Natural killer cell (primary cell): ENCODE measurements around the gene MTA2. TPM values are rescaled to one million over a fixed set of nuclear protein-coding genes. Genes with fewer than 3 reads are reported as not detected.
A peak's percentile ranks its signal among the peaks of the same experiment; 100 is the strongest.
"Not testable (repeated sequence)": the region's sequence is repeated elsewhere in the genome, so short reads cannot be mapped to it uniquely, and the experiment has no call there.

Source experiments
- ATAC-seq, 3 donors: fragments of 150-1000 bp in 2 of 3; fragments of 200-7000 bp in 1 of 3; cut with Tn5 transposase; 1 replicate in 1 of 3; 2 replicates in 2 of 3; pipeline ENCODE4 v1.10.0; 2021; ENCODE audit warnings: mild to moderate bottlenecking in 2 of 3, moderate library complexity in 2 of 3
- DNase-seq, 2 donors: peaks; one replicate each; pipeline versions ENCODE4 v3.0.0 to v3.0.0-alpha.2; 2013 to 2021; ENCODE audit warnings: mixed read lengths in 1 of 2
- H3K27ac ChIP-seq: one replicate; pipeline ENCODE4 v1.5.1; 2013; ENCODE audit warnings: mild to moderate bottlenecking, low read length
- H3K27me3 ChIP-seq: one replicate; pipeline ENCODE4 v1.6.1; 2013; ENCODE audit warnings: low read length; ENCODE audit not compliant: control insufficient read depth, insufficient read depth
- H3K36me3 ChIP-seq: one replicate; pipeline ENCODE4 v1.6.1; 2013; ENCODE audit warnings: low read length; ENCODE audit not compliant: control insufficient read depth, insufficient read depth
- H3K4me1 ChIP-seq: one replicate; pipeline ENCODE4 v1.6.1; 2013; ENCODE audit warnings: low read length; ENCODE audit not compliant: control insufficient read depth, insufficient read depth
- H3K4me3 ChIP-seq: one replicate; pipeline ENCODE4 v1.5.1; 2013; ENCODE audit warnings: low read length
- H3K9me3 ChIP-seq: one replicate; pipeline ENCODE4 v1.6.1; 2013; ENCODE audit warnings: low read length; ENCODE audit not compliant: control insufficient read depth, insufficient read depth
- H3K27ac Mint-ChIP-seq, 2 donors: one replicate each; pipeline ENCODE4 v1.8.0; 2022; ENCODE audit warnings: mild to moderate bottlenecking in 2 of 2, mixed read lengths in 2 of 2, moderate library complexity in 1 of 2
- H3K27me3 Mint-ChIP-seq, 2 donors: one replicate each; pipeline ENCODE4 v1.8.0; 2022; ENCODE audit warnings: low read depth in 2 of 2, mixed read lengths in 2 of 2
- H3K36me3 Mint-ChIP-seq: one replicate; pipeline ENCODE4 v1.8.0; 2022; ENCODE audit warnings: mixed read lengths
- H3K4me1 Mint-ChIP-seq, 2 donors: one replicate each; pipeline ENCODE4 v1.8.0; 2022; ENCODE audit warnings: mixed read lengths in 2 of 2
- H3K4me3 Mint-ChIP-seq: one replicate; pipeline ENCODE4 v1.8.0; 2022; ENCODE audit warnings: mild to moderate bottlenecking, moderate library complexity, mixed read lengths
- H3K9me3 Mint-ChIP-seq, 2 donors: one replicate each; pipeline ENCODE4 v1.8.0; 2022; ENCODE audit warnings: mixed read lengths in 2 of 2
- CTCF ChIP-seq: fragments of 200-600 bp; IDR thresholded peaks from one replicate; pipeline ENCODE4 v1.8.0; 2022; ENCODE audit warnings: antibody characterized with exemption
- WGBS: methylation state at CpG from one replicate; pipeline ENCODE4 v1.1.7; 2013; ENCODE audit warnings: missing lambda C conversion rate; ENCODE audit not compliant: insufficient coverage; 5-methylcytosine and 5-hydroxymethylcytosine counted together
- intact Hi-C: fragments of 100-400 bp; cut with micrococcal nuclease; formaldehyde crosslinking; loops from one replicate; pipeline ENCODE4 v1.14.2; 2022
- total RNA-seq, 4 donors: library from RNA; stranded (reverse); fragments of 120-200 nt in 1 of 4; gene quantifications; one replicate each; pipeline versions ENCODE4 v1.2.3 to v1.2.4, GENCODE V29; 2013 to 2022

Gene MTA2
- total RNA-seq, 3 donors from 2014 or later (not counting 1 experiment from before 2014, with no cell fraction given), result 254 to 305 (median 259) TPM

- H3K27ac ChIP-seq, result no peak overlapping the region
- Mint-ChIP-seq H3K27me3 (no peaks in the 10 kb centered on the region), H3K27ac (peak overlapping the region; percentile 97 to 98), H3K36me3 (peaks cover 12% of the 10 kb centered on the region), H3K4me3 (no peak overlapping the region), H3K9me3 (no peaks in the 10 kb centered on the region), H3K4me1 (peaks cover 44 to 56% of the 10 kb centered on the region in 2 donors)
- WGBS, result 88% methylated on average over 2 of the region's 2 CpGs
- H3K4me3 ChIP-seq, result no peak overlapping the region
- H3K4me1 ChIP-seq, result peaks cover 49% of the 10 kb centered on the region
- ATAC-seq, result peak in 2 of 3 donors; percentile 9 to 19
- DNase-seq, result peak; percentile 65 to 90
- H3K36me3 ChIP-seq, result peaks cover 46% of the 10 kb centered on the region
- intact Hi-C loops, result loop anchor here (1.0 kb wide), 1 partner anchor 136 kb away; no protein-coding TSS in a partner anchor
- no peaks in the 10 kb centered on the region for H3K9me3 ChIP-seq
- H3K27me3 ChIP-seq, result no peaks in the 10 kb centered on the region
- peak; percentile 70 for TF ChIP-seq CTCF
These were observed 41.0 kb downstream of the MTA2 start for GRCh38 chr11:62560566-62561103.

- H3K4me3 Mint-ChIP-seq, result peak overlapping the region; percentile 52
- H3K4me3 ChIP-seq, H3K9me3 ChIP-seq, H3K27me3 Mint-ChIP-seq, H3K27me3 ChIP-seq, ATAC-seq, DNase-seq, H3K27ac ChIP-seq, H3K9me3 Mint-ChIP-seq: not testable (repeated sequence)
- Histone ChIP-seq H3K36me3 (peaks cover 38% of the 10 kb centered on the region), H3K4me1 (peaks cover 59% of the 10 kb centered on the region)
- H3K36me3 Mint-ChIP-seq, result peaks cover 12% of the 10 kb centered on the region
- intact Hi-C loops, result loop anchor here (1.0 to 5.0 kb wide), 2 partner anchors 135 to 283 kb away; no protein-coding TSS in a partner anchor
- H3K4me1 Mint-ChIP-seq, result peaks cover 52 to 63% of the 10 kb centered on the region in 2 donors
- H3K27ac Mint-ChIP-seq, result peak overlapping the region; percentile 97 to 98
- WGBS, result 95% methylated on average over 5 of the region's 5 CpGs
These were observed 42.0 kb downstream of the MTA2 start for GRCh38 chr11:62559626-62560025.

GRCh38 chr11:62559204-62559603, 42.5 kb downstream of the MTA2 start:
- Mint-ChIP-seq H3K36me3 (peaks cover 12% of the 10 kb centered on the region), H3K27ac (peak overlapping the region; percentile 97 to 98), H3K27me3 (no peaks in the 10 kb centered on the region), H3K4me1 (peaks cover 56 to 67% of the 10 kb centered on the region in 2 donors), H3K4me3 (peak overlapping the region; percentile 52), H3K9me3 (no peaks in the 10 kb centered on the region)
- intact Hi-C loops, result loop anchor here (5.0 kb wide), 1 partner anchor 283 kb away; no protein-coding TSS in a partner anchor
- H3K27ac ChIP-seq, result no peak overlapping the region
- no peak overlapping the region for H3K4me3 ChIP-seq
- H3K4me1 ChIP-seq, result peaks cover 63% of the 10 kb centered on the region
- WGBS, result 83% methylated on average over 8 of the region's 8 CpGs
- no peaks in the 10 kb centered on the region for H3K9me3 ChIP-seq
- no peak for DNase-seq
- ATAC-seq, result no peak
- peaks cover 38% of the 10 kb centered on the region for H3K36me3 ChIP-seq
- H3K27me3 ChIP-seq, result no peaks in the 10 kb centered on the region
- no peak for TF ChIP-seq CTCF

- H3K4me1 Mint-ChIP-seq, result peaks cover 62 to 73% of the 10 kb centered on the region in 2 donors
- no peak for TF ChIP-seq CTCF
- WGBS, result 79% methylated on average over 4 of the region's 9 CpGs
- H3K9me3 Mint-ChIP-seq, result no peaks in the 10 kb centered on the region
- H3K27ac Mint-ChIP-seq, result peak overlapping the region; percentile 97 to 98
- Histone ChIP-seq H3K27me3 (no peaks in the 10 kb centered on the region), H3K4me3 (no peak overlapping the region), H3K27ac (peak overlapping the region; percentile 97), H3K9me3 (no peaks in the 10 kb centered on the region), H3K4me1 (peaks cover 68% of the 10 kb centered on the region), H3K36me3 (peaks cover 33% of the 10 kb centered on the region)
- intact Hi-C loops, result loop anchor here (5.0 kb wide), 1 partner anchor 284 kb away; no protein-coding TSS in a partner anchor
- peaks cover 12% of the 10 kb centered on the region for H3K36me3 Mint-ChIP-seq
- peak overlapping the region; percentile 93 for H3K4me3 Mint-ChIP-seq
- no peaks in the 10 kb centered on the region for H3K27me3 Mint-ChIP-seq
- ATAC-seq (no peak), DNase-seq (peak in 1 of 2 donors; percentile 29)
These were observed 43.0 kb downstream of the MTA2 start for GRCh38 chr11:62558669-62559068.
